HepG2 (cell line): Measurements from ENCODE around the gene IDH3A. TPM values are rescaled to one million over a fixed set of nuclear protein-coding genes. Genes with fewer than 3 reads are reported as not detected.

Source experiments
- AGO1 ChIP-seq: fragments of 200-400 bp; formaldehyde crosslinking; IDR thresholded peaks from 2 replicates; pipeline ENCODE4 v1.6.1; 2017; ENCODE audit warnings: mild to moderate bottlenecking, low read depth, low read length, moderate library complexity; ENCODE audit not compliant: poor library complexity, severe bottlenecking
- BRCA1 ChIP-seq: sonication (generic); formaldehyde crosslinking; IDR thresholded peaks from 2 replicates; pipeline ENCODE4 v1.4.0; 2020; ENCODE audit warnings: missing genetic modification reagents
- CEBPB ChIP-seq: IDR thresholded peaks from 2 replicates; pipeline ENCODE4 v1.6.1; 2011; ENCODE audit warnings: low read depth, low read length, improper control_type of control experiment, borderline replicate concordance
- HNRNPH1 ChIP-seq: fragments of 200-400 bp; formaldehyde crosslinking; optimal IDR thresholded peaks from 2 replicates; pipeline ENCODE3; 2017; ENCODE audit warnings: mild to moderate bottlenecking, low read depth, low read length
- MATR3 ChIP-seq: sonication (generic); formaldehyde crosslinking; IDR thresholded peaks from 2 replicates; pipeline ENCODE4 v1.4.0; 2020; ENCODE audit warnings: missing genetic modification reagents
- MZF1 ChIP-seq: sonication (generic); formaldehyde crosslinking; IDR thresholded peaks from 2 replicates; pipeline ENCODE4 v1.8.1; 2023; ENCODE audit warnings: mild to moderate bottlenecking, missing genetic modification reagents, borderline replicate concordance
- NCOA2 ChIP-seq: sonication (generic); formaldehyde crosslinking; IDR thresholded peaks from 2 replicates; pipeline ENCODE4 v1.8.0; 2022; ENCODE audit warnings: inconsistent platforms
- NCOA5 ChIP-seq: sonication (generic); formaldehyde crosslinking; IDR thresholded peaks from 2 replicates; pipeline ENCODE4 v1.4.0; 2020; ENCODE audit warnings: missing genetic modification reagents
- ONECUT2 ChIP-seq: sonication (generic); formaldehyde crosslinking; IDR thresholded peaks from 2 replicates; pipeline ENCODE4 v1.4.0; 2020; ENCODE audit warnings: missing genetic modification reagents
- PHB2 ChIP-seq: fragments of 450-650 bp; IDR thresholded peaks from 2 replicates; pipeline ENCODE4 v1.6.1; 2018; ENCODE audit not compliant: partially characterized antibody
- PHF5A ChIP-seq: IDR thresholded peaks from one replicate; pipeline ENCODE4 v1.6.1; 2018; ENCODE audit warnings: low read depth, missing genetic modification reagents; ENCODE audit not compliant: unreplicated experiment
- PRPF4 ChIP-seq: fragments of 200-400 bp; formaldehyde crosslinking; IDR thresholded peaks from 2 replicates; pipeline ENCODE4 v1.6.1; 2016; ENCODE audit warnings: low read length, low read depth; ENCODE audit not compliant: poor library complexity, severe bottlenecking
- REXO4 ChIP-seq: sonication (generic); formaldehyde crosslinking; IDR thresholded peaks from 2 replicates; pipeline ENCODE4 v1.8.0; 2022; ENCODE audit warnings: missing genetic modification reagents, mild to moderate bottlenecking, borderline replicate concordance
- SMAD1 ChIP-seq: sonication (generic); formaldehyde crosslinking; IDR thresholded peaks from 2 replicates; pipeline ENCODE4 v1.4.0; 2020; ENCODE audit warnings: missing genetic modification reagents, low read depth, mild to moderate bottlenecking, borderline replicate concordance
- SOX6 ChIP-seq, 2 experiments: fragments of 450-650 bp in 1 of 2; sonication (generic) in 1 of 2; formaldehyde crosslinking in 1 of 2; IDR thresholded peaks; 2 replicates each; pipeline versions ENCODE4 v1.4.0 to v1.6.1; 2017 to 2020; ENCODE audit warnings: antibody characterized with exemption in 1 of 2, mild to moderate bottlenecking in 1 of 2, missing genetic modification reagents in 1 of 2
- ZFP82 ChIP-seq: sonication (generic); formaldehyde crosslinking; IDR thresholded peaks from 2 replicates; pipeline ENCODE4 v1.5.1; 2020; ENCODE audit warnings: mild to moderate bottlenecking, missing genetic modification reagents, borderline replicate concordance
- ZMAT5 ChIP-seq: sonication (generic); formaldehyde crosslinking; IDR thresholded peaks from 2 replicates; pipeline ENCODE4 v1.5.0; 2020; ENCODE audit warnings: mild to moderate bottlenecking, low read depth, missing genetic modification reagents, borderline replicate concordance
- ZNF205 ChIP-seq: IDR thresholded peaks from 2 replicates; pipeline ENCODE4 v1.6.1; 2018; ENCODE audit warnings: missing biosample characterization, missing genetic modification reagents
- ZNF256 ChIP-seq: sonication (generic); formaldehyde crosslinking; conservative IDR thresholded peaks from 2 replicates; pipeline ENCODE4 v1.4.0; 2020; ENCODE audit warnings: missing genetic modification reagents
- ZNF407 ChIP-seq: sonication (generic); formaldehyde crosslinking; IDR thresholded peaks from one replicate; pipeline ENCODE4 v1.5.1; 2020; ENCODE audit warnings: mild to moderate bottlenecking, missing genetic modification reagents; ENCODE audit errors: not compliant biosample characterization
- ZNF678 ChIP-seq: sonication (generic); formaldehyde crosslinking; IDR thresholded peaks from 2 replicates; pipeline ENCODE4 v1.4.0; 2020; ENCODE audit warnings: mild to moderate bottlenecking, missing genetic modification reagents
- ZNF703 ChIP-seq: sonication (generic); formaldehyde crosslinking; IDR thresholded peaks from 2 replicates; pipeline ENCODE4 v1.5.1; 2020; ENCODE audit warnings: missing genetic modification reagents, mild to moderate bottlenecking, moderate library complexity, borderline replicate concordance
- ZNF772 ChIP-seq: sonication (generic); formaldehyde crosslinking; IDR thresholded peaks from 2 replicates; pipeline ENCODE4 v1.5.0; 2020; ENCODE audit warnings: mild to moderate bottlenecking, missing genetic modification reagents
- polyA plus RNA-seq, 8 experiments: library from polyadenylated mRNA; depleted of rRNA in 3 of 8; stranded (reverse) in 7 of 8; unstranded in 1 of 8; fragments of >200 nt; fragmentation: Illumina TruSeq in 4 of 8; extraction: Trizol in 4 of 8; gene quantifications; 2 replicates each; pipeline versions ENCODE4 v1.2.1 to v1.2.3, GENCODE V29; 2011 to 2016; ENCODE audit warnings: low read depth in 4 of 8, missing spikeins in 1 of 8, mixed read lengths in 1 of 8; ENCODE audit not compliant: insufficient read depth in 1 of 8
- total RNA-seq, 5 experiments: library from RNA; depleted of rRNA; stranded (reverse); fragments of >200 nt; fragmentation: Illumina TruSeq; extraction: Trizol; gene quantifications; 2 replicates each; pipeline ENCODE4 v1.2.3, GENCODE V29; 2016; ENCODE audit warnings: low read depth in 1 of 5

IDH3A gene
- total and polyA plus RNA-seq, 2 of the 13 experiments (the other 11 are each of a cell fraction or from before 2014, with no cell fraction given): 40.7 to 50.7 TPM

- TF ChIP-seq ZNF407 (CRISPR knock-in tag): no peak
- no peak for TF ChIP-seq CEBPB
- no peak for TF ChIP-seq PRPF4
- TF ChIP-seq SOX6 (IDR thresholded peaks at IDR 0.05): no peak
- no peak for TF ChIP-seq SOX6 (CRISPR knock-in tag; IDR thresholded peaks at IDR 0.05)
- no peak for TF ChIP-seq ZNF256 (CRISPR knock-in tag)
- TF ChIP-seq PHB2: no peak
- no peak for TF ChIP-seq BRCA1 (CRISPR knock-in tag)
- TF ChIP-seq ZNF772 (CRISPR knock-in tag): peak; percentile 50; the same call in 1 of the 2 replicates
- no peak for TF ChIP-seq NCOA5 (CRISPR knock-in tag)
- no peak for TF ChIP-seq SMAD1 (CRISPR knock-in tag)
- TF ChIP-seq HNRNPH1: no peak
- no peak for TF ChIP-seq ZNF205
- no peak for TF ChIP-seq ONECUT2 (CRISPR knock-in tag)
- TF ChIP-seq ZNF703 (CRISPR knock-in tag): no peak
- no peak for TF ChIP-seq NCOA2 (CRISPR knock-in tag)
- TF ChIP-seq ZNF678: no peak
- TF ChIP-seq AGO1: no peak
- no peak for TF ChIP-seq PHF5A (CRISPR knock-in tag)
- TF ChIP-seq REXO4: no peak
- no peak for TF ChIP-seq ZMAT5 (CRISPR knock-in tag)
- no peak for TF ChIP-seq MATR3 (CRISPR knock-in tag)
- TF ChIP-seq MZF1 (CRISPR knock-in tag): no peak
- no peak for TF ChIP-seq ZFP82 (CRISPR knock-in tag)
Observed at GRCh38 chr15:78149068-78149804, at the start of gene IDH3A (continued).
